HTR-8/SVneo (cell line): ENCODE measurements around the gene IL1RAPL2.
"Not testable (repeated sequence)": the region's sequence is repeated elsewhere in the genome, so short reads cannot be mapped to it uniquely, and the experiment has no call there.

ENCODE experiments used
- DNase-seq: peaks from one replicate; pipeline ENCODE4 v3.0.0; 2011; ENCODE audit warnings: low spot score, mixed read lengths; ENCODE audit not compliant: insufficient read length
- FAIRE-seq: peaks from 2 replicates; lab custom pipeline; 2011; peaks lifted over from hg19 to GRCh38; lab: Jason Lieb, UNC

IL1RAPL2 gene

GRCh38 chrX:104669063-104669462, 103.1 kb downstream of the IL1RAPL2 start:
- FAIRE-seq: no peak
- no peak for DNase-seq

GRCh38 chrX:104670051-104670450, 104.1 kb downstream of the IL1RAPL2 start:
- FAIRE-seq: no peak

GRCh38 chrX:104677517-104677916, 111.5 kb downstream of the IL1RAPL2 start:
- FAIRE-seq, DNase-seq: not testable (repeated sequence)

More at GRCh38 chrX:104670051-104670450, 104.1 kb downstream of the IL1RAPL2 start:
- no peak for DNase-seq

DNA sequence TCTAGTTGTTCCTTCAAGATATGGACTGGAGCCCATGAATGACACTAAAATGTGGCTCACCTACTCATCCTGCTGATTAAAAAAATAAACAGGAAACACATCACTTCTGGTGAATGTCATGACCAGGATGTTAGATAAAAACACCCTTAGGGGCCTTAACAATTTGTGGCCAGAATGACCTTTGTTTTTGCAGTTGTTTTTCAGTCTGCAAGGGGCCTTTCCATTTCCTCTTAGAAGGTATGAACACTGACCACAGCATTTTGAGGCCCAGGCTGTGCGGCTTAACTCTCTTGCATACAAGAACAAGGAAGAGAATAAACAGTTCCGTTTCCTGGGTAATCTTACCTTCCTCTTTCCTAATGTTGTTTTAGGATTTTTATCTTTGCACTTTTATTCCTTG, 113.2 kb downstream of the IL1RAPL2 start:
- no peak for FAIRE-seq
- DNase-seq: no peak

GRCh38 chrX:104681214-104681613, 115.2 kb downstream of the IL1RAPL2 start:
- FAIRE-seq: no peak
- no peak for DNase-seq

- DNase-seq: no peak
- FAIRE-seq: no peak
These were observed 118.1 kb downstream of the IL1RAPL2 start for GRCh38 chrX:104684077-104684476.

GRCh38 chrX:104695593-104695992, 129.6 kb downstream of the IL1RAPL2 start:
- no peak for DNase-seq
- no peak for FAIRE-seq

GRCh38 chrX:104696667-104697066, 130.7 kb downstream of the IL1RAPL2 start:
- DNase-seq (no peak), FAIRE-seq (no peak)

GRCh38 chrX:104697294-104697693, 131.3 kb downstream of the IL1RAPL2 start:
- no peak for FAIRE-seq
- no peak for DNase-seq

DNA sequence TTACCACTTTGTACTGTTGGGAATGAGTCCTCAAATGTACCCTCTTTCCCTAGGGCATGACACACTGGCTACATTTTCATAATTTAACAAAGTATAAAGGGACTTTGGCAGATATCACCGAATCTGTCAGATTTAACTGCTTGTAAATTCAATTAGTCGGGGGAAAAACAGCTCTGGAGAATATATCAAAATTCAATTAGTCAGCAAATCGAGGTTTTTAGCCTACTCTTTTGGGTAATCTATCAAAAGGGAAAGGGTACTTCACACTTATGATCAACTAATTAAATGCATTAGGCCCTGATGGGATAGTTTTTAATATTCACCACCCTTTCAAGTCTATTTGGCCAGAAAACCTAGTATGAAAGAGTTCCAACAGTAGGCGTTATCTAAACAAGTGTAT, 141.0 kb downstream of the IL1RAPL2 start:
- DNase-seq (no peak), FAIRE-seq (no peak)

DNA sequence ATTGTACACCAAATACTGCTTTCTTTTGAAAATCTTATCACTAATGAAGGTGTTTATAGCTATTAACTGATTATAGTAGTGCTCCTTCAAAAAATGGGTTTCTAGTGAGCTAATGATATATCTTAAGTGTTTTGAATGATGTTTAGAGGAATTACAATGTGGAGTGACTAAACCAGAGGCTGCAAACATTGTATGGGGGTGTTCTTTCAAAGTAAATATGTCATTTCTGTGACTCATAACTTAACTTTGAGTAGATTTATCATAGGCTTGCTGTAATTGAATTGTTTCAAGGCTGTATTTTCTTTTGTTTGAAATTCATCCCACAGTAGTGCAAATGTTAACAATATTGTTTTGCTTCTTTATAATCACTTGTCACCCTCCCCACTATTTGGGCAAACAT, 141.6 kb downstream of the IL1RAPL2 start:
- no peak for FAIRE-seq
- DNase-seq: no peak

- no peak for DNase-seq
- no peak for FAIRE-seq
These were observed 146.5 kb downstream of the IL1RAPL2 start for GRCh38 chrX:104712515-104712914.

DNA sequence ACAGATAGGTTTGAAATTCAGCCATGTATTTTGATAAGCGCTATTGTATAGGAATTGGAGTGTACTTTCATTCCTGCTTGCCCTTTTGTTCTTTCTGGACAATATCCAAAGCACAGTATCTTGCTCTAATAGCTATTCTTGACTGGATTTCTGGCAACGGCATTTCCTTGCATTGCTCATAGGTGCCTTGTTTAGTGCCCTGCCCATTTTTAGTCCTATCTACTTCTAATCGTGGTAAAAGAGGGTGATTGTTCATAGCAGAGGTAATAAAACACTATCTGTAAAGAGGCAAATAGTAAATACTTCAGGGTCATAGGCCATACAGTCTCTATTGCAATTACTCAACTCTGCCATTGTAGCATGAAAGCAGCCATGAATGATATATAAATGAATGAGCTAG, 155.9 kb downstream of the IL1RAPL2 start:
- FAIRE-seq (no peak), DNase-seq (no peak)

GRCh38 chrX:104728456-104728855, 162.5 kb downstream of the IL1RAPL2 start:
- no peak for FAIRE-seq

GRCh38 chrX:104742355-104742754, 176.4 kb downstream of the IL1RAPL2 start:
- no peak for FAIRE-seq
- no peak for DNase-seq

More at GRCh38 chrX:104728456-104728855, 162.5 kb downstream of the IL1RAPL2 start:
- no peak for DNase-seq

DNA sequence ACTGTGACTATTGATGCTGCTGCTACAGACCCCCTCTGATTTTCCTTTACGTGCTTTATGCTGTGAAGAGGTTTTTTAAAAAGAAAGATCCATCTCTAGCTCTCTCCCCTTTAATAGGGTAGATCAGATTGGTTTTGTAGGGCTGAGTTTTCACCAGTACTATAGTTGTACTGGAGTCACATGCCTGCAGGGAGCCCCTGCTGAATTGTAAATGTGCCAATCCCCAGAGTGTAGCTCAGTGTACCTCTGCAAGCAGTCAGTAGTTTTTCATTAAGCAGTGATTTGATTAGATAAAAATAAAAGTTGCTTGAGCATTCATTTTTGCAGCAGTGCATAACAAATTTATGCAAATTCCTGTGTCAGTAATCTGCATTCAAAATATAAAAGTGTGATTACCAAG, 179.2 kb downstream of the IL1RAPL2 start:
- no peak for DNase-seq
- FAIRE-seq: no peak

DNA sequence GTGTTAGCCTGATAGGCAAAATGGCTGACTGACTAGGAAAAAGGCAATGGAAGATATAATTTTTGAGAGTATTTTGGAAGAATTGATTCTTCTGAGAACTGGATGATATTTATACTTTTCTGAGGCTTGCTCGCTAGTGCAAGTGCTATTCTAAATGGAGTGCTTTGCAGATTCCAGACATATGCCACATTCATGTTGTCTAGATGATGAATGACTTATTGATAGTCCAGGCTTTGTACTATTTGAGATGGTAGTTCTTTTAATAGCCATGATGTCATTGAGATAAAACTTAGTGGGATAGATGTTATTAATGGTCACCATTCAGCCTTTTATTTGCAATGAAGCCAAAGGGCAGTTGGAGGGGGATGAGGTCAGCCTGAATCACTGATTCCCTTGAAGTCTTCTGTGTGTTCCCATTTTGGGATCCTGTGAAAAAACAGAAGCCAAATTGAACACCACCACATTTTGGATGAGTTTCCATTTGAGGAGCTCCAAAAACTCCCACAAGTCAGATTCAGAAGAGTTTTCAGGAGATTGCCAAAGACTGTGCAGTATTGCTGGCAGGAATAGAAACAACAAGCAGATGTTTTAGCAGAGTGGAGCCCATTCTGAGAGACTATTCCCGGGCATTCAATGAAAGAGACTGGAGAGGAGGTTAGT, 184.1 kb downstream of the IL1RAPL2 start:
- DNase-seq (no peak), FAIRE-seq (no peak)

DNA sequence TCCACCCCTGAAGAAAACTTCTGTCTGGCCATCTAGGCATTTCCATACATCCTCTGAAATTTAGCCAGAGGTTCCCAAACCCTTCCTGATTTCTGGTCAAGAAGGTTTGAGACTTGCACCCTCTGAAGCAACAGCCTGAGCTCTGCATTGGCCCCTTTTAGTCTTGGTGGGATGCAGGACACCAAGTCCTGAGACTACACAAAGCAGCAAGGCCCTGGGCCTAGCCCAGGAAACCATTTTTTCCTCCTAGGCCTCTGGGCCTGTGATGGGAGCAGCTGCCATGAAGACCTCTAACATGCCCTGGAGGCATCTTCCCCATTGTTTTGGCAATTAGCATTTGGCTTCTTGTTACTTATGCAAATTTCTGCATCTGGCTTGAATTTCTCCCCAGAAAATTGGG, 196.6 kb downstream of the IL1RAPL2 start:
- DNase-seq: no peak
- no peak for FAIRE-seq

GRCh38 chrX:104789784-104790183, 223.8 kb downstream of the IL1RAPL2 start:
- no peak for DNase-seq
- no peak for FAIRE-seq

DNA sequence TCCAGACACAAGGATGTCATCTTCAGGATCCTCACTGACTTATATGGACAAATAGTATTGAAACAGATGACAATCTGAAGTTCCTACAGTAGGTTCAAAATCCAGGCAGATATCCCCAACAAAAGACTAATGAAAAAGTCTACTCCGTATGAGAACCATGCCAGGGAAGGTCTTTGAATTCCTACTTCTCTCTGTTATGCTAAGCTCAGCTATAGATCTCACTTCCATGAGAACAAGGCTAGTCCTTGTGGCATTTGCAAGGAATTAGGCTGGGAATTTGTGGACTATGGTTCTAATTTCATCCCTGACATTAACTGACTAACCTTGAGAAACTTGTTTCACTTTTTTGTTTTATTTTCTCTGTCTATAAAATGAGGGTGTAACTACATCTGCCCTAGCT, 229.8 kb downstream of the IL1RAPL2 start:
- DNase-seq: no peak
- FAIRE-seq: no peak

GRCh38 chrX:104803219-104803618, 237.2 kb downstream of the IL1RAPL2 start:
- DNase-seq (no peak), FAIRE-seq (no peak)

GRCh38 chrX:104806346-104806745, 240.3 kb downstream of the IL1RAPL2 start:
- no peak for DNase-seq
- FAIRE-seq: no peak
